Measurements from ENCODE around the gene CHST11.

The CHST11 gene

GRCh38 chr12:104454997-104455396, 1.8 kb upstream of the CHST11 start:
- H3K36me3 ChIP-seq (ENCODE audit: insufficient read depth, insufficient read length, low read length): no peaks in the 10 kb centered on the region
- 0 out of 2 replicates have a peak, but pooled peaks cover 6% of the 10 kb centered on the region for H3K9me3 ChIP-seq (ENCODE audit: insufficient read depth, low read length)
- peaks cover 5% of the 10 kb centered on the region for H3K4me1 ChIP-seq (ENCODE audit: insufficient read depth, insufficient read length)
- no peak overlapping the region for H3K9ac ChIP-seq (ENCODE audit: insufficient read length, low read depth)
- TF ChIP-seq ZNF274 (IDR thresholded peaks at IDR 0.05; ENCODE audit: low read depth, low read length) (no peak), YY1 (IDR thresholded peaks at IDR 0.05; ENCODE audit: insufficient read depth, insufficient read length) (no peak), SUZ12 (IDR thresholded peaks at IDR 0.05; ENCODE audit: extremely low read depth, insufficient read depth, insufficient read length) (no peak)
- peaks cover 27% of the 10 kb centered on the region for H3K27me3 ChIP-seq (ENCODE audit: insufficient read depth, insufficient read length)
- H3K4me3 ChIP-seq (ENCODE audit: insufficient read length, low read depth): no peak overlapping the region
- DNase-seq (ENCODE audit: low read depth, low spot score): no peak

- Histone ChIP-seq H3K9ac (ENCODE audit: insufficient read length, low read depth) (peak overlapping the region; percentile 63), H3K4me1 (ENCODE audit: insufficient read depth, insufficient read length) (peaks cover 5% of the 10 kb centered on the region), H3K27me3 (ENCODE audit: insufficient read depth, insufficient read length) (peaks cover 27% of the 10 kb centered on the region), H3K36me3 (ENCODE audit: insufficient read depth, insufficient read length, low read length) (no peaks in the 10 kb centered on the region), H3K4me3 (ENCODE audit: insufficient read length, low read depth) (peak overlapping the region; percentile 84), H3K9me3 (ENCODE audit: insufficient read depth, low read length) (0 out of 2 replicates have a peak, but pooled peaks cover 2% of the 10 kb centered on the region)
- TF ChIP-seq YY1 (IDR thresholded peaks at IDR 0.05; ENCODE audit: insufficient read depth, insufficient read length) (no peak), ZNF274 (IDR thresholded peaks at IDR 0.05; ENCODE audit: low read depth, low read length) (no peak), SUZ12 (IDR thresholded peaks at IDR 0.05; ENCODE audit: extremely low read depth, insufficient read depth, insufficient read length) (no peak)
- DNase-seq (ENCODE audit: low read depth, low spot score): no peak
Observed at GRCh38 chr12:104455578-104456416, 951 bp upstream of the CHST11 start.

- DNase-seq (ENCODE audit: low read depth, low spot score): peak; percentile 46
- no peaks in the 10 kb centered on the region for H3K9me3 ChIP-seq (ENCODE audit: insufficient read depth, low read length)
- no peaks in the 10 kb centered on the region for H3K36me3 ChIP-seq (ENCODE audit: insufficient read depth, insufficient read length, low read length)
- TF ChIP-seq YY1 (IDR thresholded peaks at IDR 0.05; ENCODE audit: insufficient read depth, insufficient read length) (no peak), ZNF274 (IDR thresholded peaks at IDR 0.05; ENCODE audit: low read depth, low read length) (no peak), SUZ12 (IDR thresholded peaks at IDR 0.05; ENCODE audit: extremely low read depth, insufficient read depth, insufficient read length) (no peak)
- peak overlapping the region; percentile 84 for H3K4me3 ChIP-seq (ENCODE audit: insufficient read length, low read depth)
- peaks cover 27% of the 10 kb centered on the region for H3K27me3 ChIP-seq (ENCODE audit: insufficient read depth, insufficient read length)
- H3K9ac ChIP-seq (ENCODE audit: insufficient read length, low read depth): peak overlapping the region; percentile 94
- H3K4me1 ChIP-seq (ENCODE audit: insufficient read depth, insufficient read length): peaks cover 2% of the 10 kb centered on the region
Observed at GRCh38 chr12:104456950-104457745, 400 bp downstream of the CHST11 start.

- H3K4me3 ChIP-seq (ENCODE audit: insufficient read length, low read depth): peak overlapping the region; percentile 84
- no peak for DNase-seq (ENCODE audit: low read depth, low spot score)
- no peaks in the 10 kb centered on the region for H3K9me3 ChIP-seq (ENCODE audit: insufficient read depth, low read length)
- TF ChIP-seq SUZ12 (IDR thresholded peaks at IDR 0.05; ENCODE audit: extremely low read depth, insufficient read depth, insufficient read length) (no peak), YY1 (IDR thresholded peaks at IDR 0.05; ENCODE audit: insufficient read depth, insufficient read length) (no peak), ZNF274 (IDR thresholded peaks at IDR 0.05; ENCODE audit: low read depth, low read length) (no peak)
- peaks cover 27% of the 10 kb centered on the region for H3K27me3 ChIP-seq (ENCODE audit: insufficient read depth, insufficient read length)
- H3K36me3 ChIP-seq (ENCODE audit: insufficient read depth, insufficient read length, low read length): no peaks in the 10 kb centered on the region
- H3K4me1 ChIP-seq (ENCODE audit: insufficient read depth, insufficient read length): peaks cover 2% of the 10 kb centered on the region
- peak overlapping the region; percentile 94 for H3K9ac ChIP-seq (ENCODE audit: insufficient read length, low read depth)
Observed at GRCh38 chr12:104457746-104458693, 1.3 kb downstream of the CHST11 start.

DNA sequence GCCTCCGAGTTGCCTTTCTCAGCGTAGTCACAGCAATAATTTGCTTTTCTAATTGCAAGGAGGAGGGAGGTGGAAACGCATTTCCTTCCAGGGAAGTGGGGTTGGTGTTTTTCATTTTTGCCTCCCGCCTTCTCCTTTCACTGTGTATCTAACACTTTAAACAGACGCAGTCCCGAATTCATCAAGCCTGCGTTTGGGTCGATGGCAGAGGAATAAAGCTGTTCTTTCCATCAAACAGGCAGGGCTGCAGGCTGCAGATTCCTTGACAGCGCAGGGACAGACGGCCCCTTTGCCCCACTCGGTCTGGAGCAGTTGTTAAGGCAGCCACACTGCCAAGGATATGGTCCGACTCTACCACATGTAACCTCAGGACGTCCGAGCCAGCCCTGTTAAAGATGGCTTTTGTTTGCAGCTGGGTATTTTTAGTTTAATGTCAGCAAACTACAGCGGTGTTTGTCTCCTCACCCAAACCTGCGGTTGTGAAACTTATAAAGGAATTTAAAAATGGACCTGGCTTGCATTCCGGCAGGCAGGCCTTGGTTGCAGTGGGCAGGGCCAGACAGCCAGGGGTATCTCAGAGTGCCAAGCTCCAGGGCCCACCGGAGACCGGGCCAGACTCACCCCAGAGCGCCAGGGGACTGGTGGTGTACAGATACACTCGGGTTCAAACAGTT, 2.1 kb downstream of the CHST11 start:
- DNase-seq (ENCODE audit: low read depth, low spot score): no peak
- TF ChIP-seq SUZ12 (IDR thresholded peaks at IDR 0.05; ENCODE audit: extremely low read depth, insufficient read depth, insufficient read length) (no peak), YY1 (IDR thresholded peaks at IDR 0.05; ENCODE audit: insufficient read depth, insufficient read length) (no peak), ZNF274 (IDR thresholded peaks at IDR 0.05; ENCODE audit: low read depth, low read length) (no peak)
- H3K4me3 ChIP-seq (ENCODE audit: insufficient read length, low read depth): peak overlapping the region; percentile 84
- no peaks in the 10 kb centered on the region for H3K9me3 ChIP-seq (ENCODE audit: insufficient read depth, low read length)
- H3K36me3 ChIP-seq (ENCODE audit: insufficient read depth, insufficient read length, low read length): no peaks in the 10 kb centered on the region
- H3K4me1 ChIP-seq (ENCODE audit: insufficient read depth, insufficient read length): peaks cover 2% of the 10 kb centered on the region
- H3K9ac ChIP-seq (ENCODE audit: insufficient read length, low read depth): peak overlapping the region; percentile 94
- H3K27me3 ChIP-seq (ENCODE audit: insufficient read depth, insufficient read length): peaks cover 27% of the 10 kb centered on the region

DNA sequence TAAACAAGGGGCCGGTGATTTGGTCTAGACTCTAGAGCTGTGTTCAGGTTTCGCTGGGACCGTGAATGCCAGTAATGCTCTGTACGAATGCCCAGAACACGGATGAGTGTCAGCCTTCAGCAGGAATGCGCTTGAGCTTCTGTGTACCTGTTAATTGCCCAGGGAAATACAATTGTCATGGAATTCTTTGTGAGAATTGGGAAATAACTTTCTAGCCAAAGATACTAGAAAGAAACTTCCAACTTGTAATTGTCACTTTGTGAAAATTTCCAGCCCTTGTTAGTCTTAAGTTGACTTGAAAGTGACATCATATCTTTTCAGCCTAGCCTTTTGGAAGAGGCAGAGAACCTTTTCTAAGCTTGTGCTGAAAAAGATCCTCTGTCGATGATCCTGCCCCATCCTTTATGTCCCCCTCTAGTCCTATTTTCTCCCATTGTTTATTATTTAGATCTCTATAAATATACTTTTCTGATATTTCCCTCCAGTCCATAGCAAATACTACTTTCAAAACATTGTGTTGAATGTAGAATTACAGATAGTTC, 2.7 kb downstream of the CHST11 start:
- Histone ChIP-seq H3K4me1 (ENCODE audit: insufficient read depth, insufficient read length) (peaks cover 2% of the 10 kb centered on the region), H3K9me3 (ENCODE audit: insufficient read depth, low read length) (no peaks in the 10 kb centered on the region), H3K27me3 (ENCODE audit: insufficient read depth, insufficient read length) (peaks cover 27% of the 10 kb centered on the region), H3K4me3 (ENCODE audit: insufficient read length, low read depth) (peak overlapping the region; percentile 84), H3K9ac (ENCODE audit: insufficient read length, low read depth) (peak overlapping the region; percentile 94), H3K36me3 (ENCODE audit: insufficient read depth, insufficient read length, low read length) (no peaks in the 10 kb centered on the region)
- DNase-seq (ENCODE audit: low read depth, low spot score): no peak
- TF ChIP-seq ZNF274 (IDR thresholded peaks at IDR 0.05; ENCODE audit: low read depth, low read length) (no peak), YY1 (IDR thresholded peaks at IDR 0.05; ENCODE audit: insufficient read depth, insufficient read length) (no peak), SUZ12 (IDR thresholded peaks at IDR 0.05; ENCODE audit: extremely low read depth, insufficient read depth, insufficient read length) (no peak)

Measured in NT2/D1 (cell line).